Mesodermal cell (in vitro differentiated cells): ENCODE data around the gene PARP16.
A peak's percentile ranks its signal among the peaks of the same experiment; 100 is the strongest.

Experiments used
- H3K27ac ChIP-seq: 2 replicates; pipeline ENCODE4 v1.7.0; 2013; ENCODE audit warnings: mild to moderate bottlenecking, low read depth, low read length, moderate library complexity; ENCODE audit not compliant: severe bottlenecking
- H3K36me3 ChIP-seq: 2 replicates; pipeline ENCODE4 v1.7.1; 2013; ENCODE audit warnings: mild to moderate bottlenecking, low read length, moderate library complexity; ENCODE audit not compliant: control insufficient read depth, insufficient read depth
- H3K4me1 ChIP-seq: one replicate; pipeline ENCODE4 v1.7.1; 2013; ENCODE audit warnings: mild to moderate bottlenecking, low read length; ENCODE audit not compliant: insufficient read depth, control insufficient read depth, poor library complexity, severe bottlenecking
- H3K4me3 ChIP-seq: 2 replicates; pipeline ENCODE4 v1.7.0; 2013; ENCODE audit warnings: low read length, control low read depth, mild to moderate bottlenecking; ENCODE audit not compliant: insufficient read depth, poor library complexity, severe bottlenecking; ENCODE audit errors: extremely low read depth
- H3K9me3 ChIP-seq: 2 replicates; pipeline ENCODE4 v1.7.1; 2013; ENCODE audit warnings: mild to moderate bottlenecking, low read length, moderate library complexity; ENCODE audit not compliant: control insufficient read depth
- WGBS, 2 experiments: methylation state at CpG; one replicate each; pipeline ENCODE4 v1.1.5; 2013; ENCODE audit warnings: missing lambda C conversion rate in 2 of 2; ENCODE audit not compliant: insufficient coverage in 2 of 2; 5-methylcytosine and 5-hydroxymethylcytosine counted together

The PARP16 gene

GRCh38 chr15:65292938-65293518, 6.3 kb upstream of the PARP16 start:
- Histone ChIP-seq H3K4me1 (no peaks in the 10 kb centered on the region), H3K4me3 (no peak overlapping the region), H3K27ac (no peak overlapping the region), H3K9me3 (no peaks in the 10 kb centered on the region), H3K36me3 (no peaks in the 10 kb centered on the region)
- 64 to 78% methylated on average over 1 of the region's 1 CpG for WGBS, 2 experiments

GRCh38 chr15:65290228-65290627, 3.5 kb upstream of the PARP16 start:
- 92 to 98% methylated on average over 6 to 7 of the region's 7 CpGs for WGBS, 2 experiments
- no peak overlapping the region for H3K27ac ChIP-seq
- H3K9me3 ChIP-seq = no peaks in the 10 kb centered on the region
- no peaks in the 10 kb centered on the region for H3K36me3 ChIP-seq
- no peak overlapping the region for H3K4me3 ChIP-seq
- H3K4me1 ChIP-seq = no peaks in the 10 kb centered on the region

- no peak overlapping the region for H3K27ac ChIP-seq
- WGBS, 2 experiments = 71 to 100% methylated on average over 2 to 5 of the region's 7 CpGs
These were observed 2.7 kb upstream of the PARP16 start for GRCh38 chr15:65289261-65289854.

GRCh38 chr15:65287520-65287855, 805 bp upstream of the PARP16 start:
- H3K27ac ChIP-seq = no peak overlapping the region
- no peaks in the 10 kb centered on the region for H3K36me3 ChIP-seq
- H3K4me3 ChIP-seq = no peak overlapping the region
- H3K9me3 ChIP-seq = no peaks in the 10 kb centered on the region
- no peaks in the 10 kb centered on the region for H3K4me1 ChIP-seq
- 92 to 95% methylated on average over 3 of the region's 3 CpGs for WGBS, 2 experiments

More at GRCh38 chr15:65289261-65289854, 2.7 kb upstream of the PARP16 start:
- no peaks in the 10 kb centered on the region for H3K9me3 ChIP-seq
- no peaks in the 10 kb centered on the region for H3K4me1 ChIP-seq
- H3K36me3 ChIP-seq = no peaks in the 10 kb centered on the region
- no peak overlapping the region for H3K4me3 ChIP-seq

- Histone ChIP-seq H3K36me3 (no peaks in the 10 kb centered on the region), H3K27ac (peak overlapping the region; percentile 69), H3K4me3 (peak overlapping the region; percentile 60), H3K9me3 (no peaks in the 10 kb centered on the region), H3K4me1 (no peaks in the 10 kb centered on the region)
- 0% methylated on average over 46 to 47 of the region's 52 CpGs for WGBS, 2 experiments
These were observed 497 bp downstream of the PARP16 start for GRCh38 chr15:65286069-65286703.

- Histone ChIP-seq H3K4me3 (peak overlapping the region; percentile 60), H3K36me3 (no peaks in the 10 kb centered on the region), H3K4me1 (no peaks in the 10 kb centered on the region), H3K9me3 (no peaks in the 10 kb centered on the region), H3K27ac (no peak overlapping the region)
- WGBS, 2 experiments = 72 to 79% methylated on average over 7 to 9 of the region's 10 CpGs
These were observed 1.2 kb downstream of the PARP16 start for GRCh38 chr15:65285291-65286068.

GRCh38 chr15:65278480-65278879, 8.2 kb downstream of the PARP16 start:
- no peak overlapping the region for H3K4me3 ChIP-seq
- no peak overlapping the region for H3K27ac ChIP-seq
- WGBS, 2 experiments = 100% methylated on average over 1 of the region's 1 CpG
- H3K9me3 ChIP-seq = no peaks in the 10 kb centered on the region
- H3K36me3 ChIP-seq = no peaks in the 10 kb centered on the region
- peaks cover 7% of the 10 kb centered on the region for H3K4me1 ChIP-seq

GRCh38 chr15:65277015-65277414, 9.7 kb downstream of the PARP16 start:
- Histone ChIP-seq H3K4me3 (no peak overlapping the region), H3K36me3 (no peaks in the 10 kb centered on the region), H3K27ac (no peak overlapping the region), H3K4me1 (peaks cover 7% of the 10 kb centered on the region), H3K9me3 (no peaks in the 10 kb centered on the region)
- 67% methylated on average over 1 of the region's 1 CpG; no CpG with 5 or more reads in 1 of the 2 experiments for WGBS, 2 experiments

- H3K4me3 ChIP-seq = no peak overlapping the region
- 44 to 68% methylated on average over 1 to 2 of the region's 2 CpGs for WGBS, 2 experiments
- no peaks in the 10 kb centered on the region for H3K36me3 ChIP-seq
- H3K27ac ChIP-seq = peak overlapping the region; percentile 13
- no peaks in the 10 kb centered on the region for H3K9me3 ChIP-seq
- H3K4me1 ChIP-seq = peaks cover 7% of the 10 kb centered on the region
These were observed 11.0 kb downstream of the PARP16 start for GRCh38 chr15:65275728-65276126.

GRCh38 chr15:65275104-65275727, 11.5 kb downstream of the PARP16 start:
- H3K4me3 ChIP-seq = no peak overlapping the region
- no peak overlapping the region for H3K27ac ChIP-seq
- WGBS, 2 experiments = 100% methylated on average over 1 to 4 of the region's 4 CpGs
- no peaks in the 10 kb centered on the region for H3K9me3 ChIP-seq
- H3K4me1 ChIP-seq = peaks cover 7% of the 10 kb centered on the region
- no peaks in the 10 kb centered on the region for H3K36me3 ChIP-seq
